ENCODE measurements around the gene MYO7B.

MYO7B gene

DNA sequence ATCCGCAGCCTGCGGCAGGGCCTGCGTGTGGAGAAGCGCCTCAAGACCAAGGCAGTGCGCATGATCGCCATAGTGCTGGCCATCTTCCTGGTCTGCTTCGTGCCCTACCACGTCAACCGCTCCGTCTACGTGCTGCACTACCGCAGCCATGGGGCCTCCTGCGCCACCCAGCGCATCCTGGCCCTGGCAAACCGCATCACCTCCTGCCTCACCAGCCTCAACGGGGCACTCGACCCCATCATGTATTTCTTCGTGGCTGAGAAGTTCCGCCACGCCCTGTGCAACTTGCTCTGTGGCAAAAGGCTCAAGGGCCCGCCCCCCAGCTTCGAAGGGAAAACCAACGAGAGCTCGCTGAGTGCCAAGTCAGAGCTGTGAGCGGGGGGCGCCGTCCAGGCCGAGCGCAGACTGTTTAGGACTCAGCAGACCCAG lies 115.9 kb downstream of the MYO7B start:
- H3K9me3 ChIP-seq (ENCODE audit: control extremely low read depth in 1 of 5, control insufficient read depth in 4 of 5, insufficient read depth in 2 of 5, low read depth in 1 of 5, low read length in 4 of 5), result no peaks in the 10 kb centered on the region
- no peak overlapping the region for H3K27ac ChIP-seq (ENCODE audit: insufficient read depth in 1 of 2, low read depth in 1 of 2, low read length in 2 of 2, poor library complexity in 1 of 2, severe bottlenecking in 2 of 2)
- peaks cover 0 to 39% (median 29%) of the 10 kb centered on the region in 4 experiments for H3K4me1 ChIP-seq (ENCODE audit: control extremely low read depth in 1 of 4, control insufficient read depth in 4 of 4, insufficient read depth in 4 of 4, low read length in 3 of 4)
- CTCF ChIA-PET, result interaction anchor here (1.8 to 9.0 kb wide), 2 partner anchors 21 to 61 kb away, joined by 5 to 89 read pairs; no protein-coding TSS in a partner anchor
- H3K4me3 ChIP-seq (ENCODE audit: control insufficient read depth in 1 of 7, extremely low read depth in 1 of 7, insufficient read depth in 4 of 7, low read depth in 2 of 7, low read length in 6 of 7), result no peak overlapping the region
- no peak for DNase-seq
- POLR2A ChIA-PET, result no interaction called here
- no peaks in the 10 kb centered on the region for H3K36me3 ChIP-seq (ENCODE audit: control insufficient read depth in 4 of 4, insufficient read depth in 4 of 4, low read length in 3 of 4)
- WGBS (ENCODE audit: insufficient coverage), result 96% methylated on average over 27 of the region's 29 CpGs
- H3K27me3 ChIP-seq (replicated peaks in 2 of 5; ENCODE audit: control insufficient read depth in 4 of 5, insufficient read depth in 5 of 5, low read length in 4 of 5), result no peaks in the 10 kb centered on the region

GRCh38 chr2:127651971-127652550 lies 116.6 kb downstream of the MYO7B start:
- DNase-seq, result peak; percentile 23 to 55 (median 44)
- ChIA-PET CTCF (interaction anchor here (1.3 to 9.0 kb wide), 6 partner anchors 8 to 68 kb away, joined by 3 to 89 read pairs (median 4); no protein-coding TSS in a partner anchor), POLR2A (interaction anchor here (0.6 kb wide), 1 partner anchor 41 kb away, joined by 3 read pairs; no protein-coding TSS in a partner anchor)
- Histone ChIP-seq H3K27ac (ENCODE audit: insufficient read depth in 1 of 2, low read depth in 1 of 2, low read length in 2 of 2, poor library complexity in 1 of 2, severe bottlenecking in 2 of 2) (no peak overlapping the region), H3K4me1 (ENCODE audit: control extremely low read depth in 1 of 4, control insufficient read depth in 4 of 4, insufficient read depth in 4 of 4, low read length in 3 of 4) (peaks cover 0 to 32% (median 25%) of the 10 kb centered on the region in 4 experiments), H3K36me3 (ENCODE audit: control insufficient read depth in 4 of 4, insufficient read depth in 4 of 4, low read length in 3 of 4) (no peaks in the 10 kb centered on the region), H3K4me3 (ENCODE audit: control insufficient read depth in 1 of 7, extremely low read depth in 1 of 7, insufficient read depth in 4 of 7, low read depth in 2 of 7, low read length in 6 of 7) (no peak overlapping the region), H3K9me3 (ENCODE audit: control extremely low read depth in 1 of 5, control insufficient read depth in 4 of 5, insufficient read depth in 2 of 5, low read depth in 1 of 5, low read length in 4 of 5) (no peaks in the 10 kb centered on the region), H3K27me3 (replicated peaks in 2 of 5; ENCODE audit: control insufficient read depth in 4 of 5, insufficient read depth in 5 of 5, low read length in 4 of 5) (no peaks in the 10 kb centered on the region)
- WGBS (ENCODE audit: insufficient coverage), result 50% methylated on average over 7 of the region's 14 CpGs

- H3K4me1 ChIP-seq (ENCODE audit: control extremely low read depth in 1 of 4, control insufficient read depth in 4 of 4, insufficient read depth in 4 of 4, low read length in 3 of 4), result peaks cover 0 to 28% (median 25%) of the 10 kb centered on the region in 4 experiments
- DNase-seq, result no peak
- no peak overlapping the region for H3K27ac ChIP-seq (ENCODE audit: insufficient read depth in 1 of 2, low read depth in 1 of 2, low read length in 2 of 2, poor library complexity in 1 of 2, severe bottlenecking in 2 of 2)
- H3K27me3 ChIP-seq (replicated peaks in 2 of 5; ENCODE audit: control insufficient read depth in 4 of 5, insufficient read depth in 5 of 5, low read length in 4 of 5), result no peaks in the 10 kb centered on the region
- no peaks in the 10 kb centered on the region for H3K36me3 ChIP-seq (ENCODE audit: control insufficient read depth in 4 of 4, insufficient read depth in 4 of 4, low read length in 3 of 4)
- ChIA-PET CTCF (interaction anchor here (1.1 to 9.0 kb wide), 7 partner anchors 9 to 69 kb away, joined by 3 to 89 read pairs (median 5); no protein-coding TSS in a partner anchor), POLR2A (interaction anchor here (0.6 kb wide), 1 partner anchor 42 kb away, joined by 3 read pairs; no protein-coding TSS in a partner anchor)
- 91% methylated on average over 23 of the region's 25 CpGs for WGBS (ENCODE audit: insufficient coverage)
- H3K9me3 ChIP-seq (ENCODE audit: control extremely low read depth in 1 of 5, control insufficient read depth in 4 of 5, insufficient read depth in 2 of 5, low read depth in 1 of 5, low read length in 4 of 5), result no peaks in the 10 kb centered on the region
- H3K4me3 ChIP-seq (ENCODE audit: control insufficient read depth in 1 of 7, extremely low read depth in 1 of 7, insufficient read depth in 4 of 7, low read depth in 2 of 7, low read length in 6 of 7), result no peak overlapping the region
Measured at GRCh38 chr2:127652786-127653357, 117.4 kb downstream of the MYO7B start.

DNA sequence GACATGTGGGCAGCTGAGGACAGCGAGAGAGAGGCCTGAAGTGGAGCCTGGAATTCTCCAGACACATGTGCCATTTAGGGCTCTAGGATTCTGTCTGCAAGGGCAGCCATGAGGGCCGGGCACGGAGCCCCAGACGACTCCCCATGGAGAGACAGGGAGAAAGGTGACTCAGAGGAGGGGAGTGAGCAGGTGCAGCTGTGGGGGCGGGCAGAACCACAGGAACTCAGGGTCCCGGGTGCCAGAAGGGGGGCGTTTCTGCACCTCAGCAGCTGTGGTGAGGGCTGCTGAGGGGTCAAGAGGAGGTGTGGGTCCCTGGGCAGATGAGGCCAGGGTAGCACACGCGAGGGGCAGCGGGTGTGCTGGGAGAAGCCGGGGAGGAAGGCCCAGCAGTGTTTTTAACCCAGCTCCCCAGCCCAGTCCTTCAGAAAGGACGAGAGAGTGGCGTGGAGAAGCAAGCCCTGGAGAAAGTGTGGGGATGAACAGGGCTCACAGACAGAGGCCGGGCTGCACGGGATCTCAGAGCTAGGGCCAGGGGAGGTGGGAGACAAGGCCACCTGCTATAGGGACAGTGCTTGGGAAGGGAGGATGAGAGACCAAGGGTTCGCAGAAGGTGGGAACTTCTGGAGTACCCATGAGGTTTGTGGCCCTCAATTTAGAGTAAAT lies 118.1 kb downstream of the MYO7B start:
- 92% methylated on average over 10 of the region's 16 CpGs for WGBS (ENCODE audit: insufficient coverage)
- CTCF ChIA-PET, result interaction anchor here (1.1 to 9.0 kb wide), 5 partner anchors 13 to 70 kb away, joined by 3 to 89 read pairs (median 5); no protein-coding TSS in a partner anchor
- no peak overlapping the region for H3K4me3 ChIP-seq (ENCODE audit: control insufficient read depth in 1 of 7, extremely low read depth in 1 of 7, insufficient read depth in 4 of 7, low read depth in 2 of 7, low read length in 6 of 7)

GRCh38 chr2:127654084-127654837 lies 118.8 kb downstream of the MYO7B start:
- ChIA-PET POLR2A (no interaction called here), CTCF (interaction anchor here (0.6 to 9.0 kb wide), 3 partner anchors 9 to 64 kb away, joined by 3 to 89 read pairs (median 3); no protein-coding TSS in a partner anchor)

More for the DNA sequence above, 118.1 kb downstream of the MYO7B start:
- Histone ChIP-seq H3K9me3 (ENCODE audit: control extremely low read depth in 1 of 5, control insufficient read depth in 4 of 5, insufficient read depth in 2 of 5, low read depth in 1 of 5, low read length in 4 of 5) (no peaks in the 10 kb centered on the region), H3K27me3 (replicated peaks in 2 of 5; ENCODE audit: control insufficient read depth in 4 of 5, insufficient read depth in 5 of 5, low read length in 4 of 5) (no peaks in the 10 kb centered on the region), H3K4me1 (ENCODE audit: control extremely low read depth in 1 of 4, control insufficient read depth in 4 of 4, insufficient read depth in 4 of 4, low read length in 3 of 4) (peaks cover 0 to 27% (median 24%) of the 10 kb centered on the region in 4 experiments), H3K27ac (ENCODE audit: insufficient read depth in 1 of 2, low read depth in 1 of 2, low read length in 2 of 2, poor library complexity in 1 of 2, severe bottlenecking in 2 of 2) (no peak overlapping the region), H3K36me3 (ENCODE audit: control insufficient read depth in 4 of 4, insufficient read depth in 4 of 4, low read length in 3 of 4) (no peaks in the 10 kb centered on the region)
- DNase-seq, result no peak
- POLR2A ChIA-PET, result no interaction called here

GRCh38 chr2:127654838-127655175 lies 119.3 kb downstream of the MYO7B start:
- no peaks in the 10 kb centered on the region for H3K27me3 ChIP-seq (replicated peaks in 2 of 5; ENCODE audit: control insufficient read depth in 4 of 5, insufficient read depth in 5 of 5, low read length in 4 of 5)
- H3K4me1 ChIP-seq (ENCODE audit: control extremely low read depth in 1 of 4, control insufficient read depth in 4 of 4, insufficient read depth in 4 of 4, low read length in 3 of 4), result peaks cover 0 to 27% (median 19%) of the 10 kb centered on the region in 4 experiments
- no peak overlapping the region for H3K4me3 ChIP-seq (ENCODE audit: control insufficient read depth in 1 of 7, extremely low read depth in 1 of 7, insufficient read depth in 4 of 7, low read depth in 2 of 7, low read length in 6 of 7)
- ChIA-PET POLR2A (no interaction called here), CTCF (interaction anchor here (0.6 to 9.0 kb wide), 3 partner anchors 9 to 64 kb away, joined by 3 to 89 read pairs (median 3); no protein-coding TSS in a partner anchor)
- 95% methylated on average over 8 of the region's 8 CpGs for WGBS (ENCODE audit: insufficient coverage)
- no peak for DNase-seq
- no peaks in the 10 kb centered on the region for H3K9me3 ChIP-seq (ENCODE audit: control extremely low read depth in 1 of 5, control insufficient read depth in 4 of 5, insufficient read depth in 2 of 5, low read depth in 1 of 5, low read length in 4 of 5)
- no peaks in the 10 kb centered on the region for H3K36me3 ChIP-seq (ENCODE audit: control insufficient read depth in 4 of 4, insufficient read depth in 4 of 4, low read length in 3 of 4)
- H3K27ac ChIP-seq (ENCODE audit: insufficient read depth in 1 of 2, low read depth in 1 of 2, low read length in 2 of 2, poor library complexity in 1 of 2, severe bottlenecking in 2 of 2), result no peak overlapping the region

More at GRCh38 chr2:127654084-127654837, 118.8 kb downstream of the MYO7B start:
- H3K4me3 ChIP-seq (ENCODE audit: control insufficient read depth in 1 of 7, extremely low read depth in 1 of 7, insufficient read depth in 4 of 7, low read depth in 2 of 7, low read length in 6 of 7), result no peak overlapping the region
- no peaks in the 10 kb centered on the region for H3K27me3 ChIP-seq (replicated peaks in 2 of 5; ENCODE audit: control insufficient read depth in 4 of 5, insufficient read depth in 5 of 5, low read length in 4 of 5)
- H3K36me3 ChIP-seq (ENCODE audit: control insufficient read depth in 4 of 4, insufficient read depth in 4 of 4, low read length in 3 of 4), result no peaks in the 10 kb centered on the region
- 97% methylated on average over 20 of the region's 24 CpGs for WGBS (ENCODE audit: insufficient coverage)
- H3K9me3 ChIP-seq (ENCODE audit: control extremely low read depth in 1 of 5, control insufficient read depth in 4 of 5, insufficient read depth in 2 of 5, low read depth in 1 of 5, low read length in 4 of 5), result no peaks in the 10 kb centered on the region
- no peak for DNase-seq
- H3K4me1 ChIP-seq (ENCODE audit: control extremely low read depth in 1 of 4, control insufficient read depth in 4 of 4, insufficient read depth in 4 of 4, low read length in 3 of 4), result peaks cover 0 to 25% (median 21%) of the 10 kb centered on the region in 4 experiments
- no peak overlapping the region for H3K27ac ChIP-seq (ENCODE audit: insufficient read depth in 1 of 2, low read depth in 1 of 2, low read length in 2 of 2, poor library complexity in 1 of 2, severe bottlenecking in 2 of 2)

All from common myeloid progenitor, CD34-positive (primary cell).